K562 (cell line): ENCODE data around the gene HMX2. TPM values are rescaled to one million over a fixed set of nuclear protein-coding genes. Genes with fewer than 3 reads are reported as not detected.
A peak's percentile ranks its signal among the peaks of the same experiment; 100 is the strongest.

Experiments
- ADNP ChIP-seq: fragments of 200-800 bp; sonication (Bioruptor generic); IDR thresholded peaks from 2 replicates; pipeline ENCODE4 v1.6.1; 2016; ENCODE audit warnings: missing genetic modification characterization, missing compliant biosample characterization
- BDP1 ChIP-seq: IDR thresholded peaks from 3 replicates; pipeline ENCODE4 v1.6.1; 2011; ENCODE audit not compliant: insufficient read length, insufficient read depth
- CBFB ChIP-seq: sonication (generic); formaldehyde crosslinking; IDR thresholded peaks from 2 replicates; pipeline ENCODE4 v1.4.0; 2020; ENCODE audit warnings: mild to moderate bottlenecking, missing genetic modification reagents
- CHCHD3 ChIP-seq: fragments of 250-450 bp; sonication (Bioruptor Pico); IDR thresholded peaks from 2 replicates; pipeline ENCODE4 v2.1.2; 2022; ENCODE audit warnings: mild to moderate bottlenecking
- HOXB6 ChIP-seq: fragments of 250-450 bp; sonication (Bioruptor Pico); IDR thresholded peaks from 2 replicates; pipeline ENCODE4 v1.5.1; 2022; ENCODE audit warnings: mild to moderate bottlenecking, borderline replicate concordance
- NR3C1 ChIP-seq: sonication (generic); formaldehyde crosslinking; IDR thresholded peaks from 2 replicates; pipeline ENCODE4 v1.8.1; 2022; ENCODE audit warnings: missing genetic modification reagents
- PURB ChIP-seq: sonication (generic); formaldehyde crosslinking; IDR thresholded peaks from 2 replicates; pipeline ENCODE4 v1.9.0; 2021; ENCODE audit warnings: low read depth, mild to moderate bottlenecking, missing genetic modification reagents
- SMC3 ChIP-seq: conservative IDR thresholded peaks from 2 replicates; pipeline ENCODE4 v1.6.1; 2011; ENCODE audit warnings: low read depth, low read length, improper control_type of control experiment; ENCODE audit not compliant: insufficient read depth
- SP1 ChIP-seq: sonication (generic); formaldehyde crosslinking; IDR thresholded peaks from 2 replicates; pipeline ENCODE4 v1.8.1; 2022; ENCODE audit warnings: mild to moderate bottlenecking, missing genetic modification reagents
- ZNF121 ChIP-seq: sonication (generic); formaldehyde crosslinking; conservative IDR thresholded peaks from 2 replicates; pipeline ENCODE4 v1.8.0; 2022; ENCODE audit warnings: missing genetic modification reagents
- ZNF24 ChIP-seq: fragments of 450-650 bp; IDR thresholded peaks from 2 replicates; pipeline ENCODE4 v1.6.1; 2016
- ZNF280B ChIP-seq: fragments of 250-450 bp; sonication (Bioruptor Pico); IDR thresholded peaks from 2 replicates; pipeline ENCODE4 v1.5.1; 2021; ENCODE audit warnings: mild to moderate bottlenecking
- ZNF408 ChIP-seq: fragments of 250-450 bp; sonication (Bioruptor Pico); IDR thresholded peaks from 2 replicates; pipeline ENCODE4 v1.4.0; 2020; ENCODE audit warnings: low read depth, mild to moderate bottlenecking, moderate library complexity
- ZNF589 ChIP-seq: fragments of 200-800 bp; sonication (Bioruptor generic); IDR thresholded peaks from 2 replicates; pipeline ENCODE4 v1.6.1; 2016; ENCODE audit warnings: low read depth, missing genetic modification characterization, missing compliant biosample characterization
- ZNF592 ChIP-seq: fragments of 450-650 bp; IDR thresholded peaks from 2 replicates; pipeline ENCODE4 v1.6.1; 2017; ENCODE audit warnings: antibody characterized with exemption, mild to moderate bottlenecking
- polyA plus RNA-seq, 8 experiments: library from polyadenylated mRNA; depleted of rRNA in 4 of 8; stranded (reverse) in 5 of 8; unstranded in 3 of 8; fragments of >200 nt; fragmentation: Nextera tagmentation in 2 of 8; fragmentation: Illumina TruSeq in 1 of 8; extraction: Ambion mirVana in 2 of 8; extraction: Trizol in 1 of 8; gene quantifications; 2 replicates each; pipeline versions ENCODE4 v1.2.1 to v1.2.3, GENCODE V29; 2011 to 2014; ENCODE audit warnings: inconsistent platforms in 1 of 8, missing spikeins in 1 of 8
- total RNA-seq, 7 experiments: library from RNA; depleted of rRNA in 6 of 7; stranded (reverse); fragments of >200 nt in 6 of 7; fragmentation: Illumina TruSeq in 2 of 7; extraction: Trizol in 2 of 7; gene quantifications; 2 replicates each; pipeline versions ENCODE4 v1.2.1 to v1.2.3, GENCODE V29; 2011 to 2021; ENCODE audit warnings: low replicate concordance in 1 of 7
- TF ChIP-seq, protein P1 (sequence below): fragments of 450-650 bp; IDR thresholded peaks from 2 replicates; pipeline ENCODE4 v1.7.0; 2016; ENCODE audit warnings: borderline replicate concordance
- TF ChIP-seq, protein P2 (sequence below): fragments of 250-450 bp; sonication (Bioruptor Pico); IDR thresholded peaks from 2 replicates; pipeline ENCODE4 v1.4.0; 2020; ENCODE audit warnings: mild to moderate bottlenecking, moderate library complexity
- TF ChIP-seq, protein P3 (sequence below): sonication (generic); formaldehyde crosslinking; IDR thresholded peaks from 2 replicates; pipeline ENCODE4 v1.8.1; 2023; ENCODE audit warnings: mild to moderate bottlenecking, missing genetic modification reagents

The HMX2 gene
- total and polyA plus RNA-seq, 9 of the 15 experiments (the other 6 are each of a cell fraction or from before 2014, with no cell fraction given), result 0.07 to 0.58 (median 0.09) TPM; not detected in 2

- TF ChIP-seq, protein P1, sequence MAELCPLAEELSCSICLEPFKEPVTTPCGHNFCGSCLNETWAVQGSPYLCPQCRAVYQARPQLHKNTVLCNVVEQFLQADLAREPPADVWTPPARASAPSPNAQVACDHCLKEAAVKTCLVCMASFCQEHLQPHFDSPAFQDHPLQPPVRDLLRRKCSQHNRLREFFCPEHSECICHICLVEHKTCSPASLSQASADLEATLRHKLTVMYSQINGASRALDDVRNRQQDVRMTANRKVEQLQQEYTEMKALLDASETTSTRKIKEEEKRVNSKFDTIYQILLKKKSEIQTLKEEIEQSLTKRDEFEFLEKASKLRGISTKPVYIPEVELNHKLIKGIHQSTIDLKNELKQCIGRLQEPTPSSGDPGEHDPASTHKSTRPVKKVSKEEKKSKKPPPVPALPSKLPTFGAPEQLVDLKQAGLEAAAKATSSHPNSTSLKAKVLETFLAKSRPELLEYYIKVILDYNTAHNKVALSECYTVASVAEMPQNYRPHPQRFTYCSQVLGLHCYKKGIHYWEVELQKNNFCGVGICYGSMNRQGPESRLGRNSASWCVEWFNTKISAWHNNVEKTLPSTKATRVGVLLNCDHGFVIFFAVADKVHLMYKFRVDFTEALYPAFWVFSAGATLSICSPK, result no peak
- TF ChIP-seq CHCHD3 (CRISPR knock-in tag) (no peak), SP1 (CRISPR knock-in tag) (peak; percentile 77), ADNP (no peak), ZNF24 (no peak), SMC3 (no peak), ZNF280B (CRISPR knock-in tag) (no peak), ZNF121 (CRISPR knock-in tag) (no peak), NR3C1 (CRISPR knock-in tag) (no peak), ZNF408 (CRISPR knock-in tag) (no peak), HOXB6 (CRISPR knock-in tag) (no peak), BDP1 (no peak), CBFB (no peak), ZNF592 (peak; percentile 89; the same call in 1 of the 2 replicates), ZNF589 (peak; percentile 76; the same call in 1 of the 2 replicates), PURB (no peak)
- TF ChIP-seq, protein P2, sequence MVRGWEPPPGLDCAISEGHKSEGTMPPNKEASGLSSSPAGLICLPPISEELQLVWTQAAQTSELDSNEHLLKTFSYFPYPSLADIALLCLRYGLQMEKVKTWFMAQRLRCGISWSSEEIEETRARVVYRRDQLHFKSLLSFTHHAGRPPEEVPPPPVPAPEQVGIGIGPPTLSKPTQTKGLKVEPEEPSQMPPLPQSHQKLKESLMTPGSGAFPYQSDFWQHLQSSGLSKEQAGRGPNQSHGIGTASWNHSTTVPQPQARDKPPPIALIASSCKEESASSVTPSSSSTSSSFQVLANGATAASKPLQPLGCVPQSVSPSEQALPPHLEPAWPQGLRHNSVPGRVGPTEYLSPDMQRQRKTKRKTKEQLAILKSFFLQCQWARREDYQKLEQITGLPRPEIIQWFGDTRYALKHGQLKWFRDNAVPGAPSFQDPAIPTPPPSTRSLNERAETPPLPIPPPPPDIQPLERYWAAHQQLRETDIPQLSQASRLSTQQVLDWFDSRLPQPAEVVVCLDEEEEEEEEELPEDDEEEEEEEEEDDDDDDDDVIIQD, result no peak
- TF ChIP-seq, protein P3, sequence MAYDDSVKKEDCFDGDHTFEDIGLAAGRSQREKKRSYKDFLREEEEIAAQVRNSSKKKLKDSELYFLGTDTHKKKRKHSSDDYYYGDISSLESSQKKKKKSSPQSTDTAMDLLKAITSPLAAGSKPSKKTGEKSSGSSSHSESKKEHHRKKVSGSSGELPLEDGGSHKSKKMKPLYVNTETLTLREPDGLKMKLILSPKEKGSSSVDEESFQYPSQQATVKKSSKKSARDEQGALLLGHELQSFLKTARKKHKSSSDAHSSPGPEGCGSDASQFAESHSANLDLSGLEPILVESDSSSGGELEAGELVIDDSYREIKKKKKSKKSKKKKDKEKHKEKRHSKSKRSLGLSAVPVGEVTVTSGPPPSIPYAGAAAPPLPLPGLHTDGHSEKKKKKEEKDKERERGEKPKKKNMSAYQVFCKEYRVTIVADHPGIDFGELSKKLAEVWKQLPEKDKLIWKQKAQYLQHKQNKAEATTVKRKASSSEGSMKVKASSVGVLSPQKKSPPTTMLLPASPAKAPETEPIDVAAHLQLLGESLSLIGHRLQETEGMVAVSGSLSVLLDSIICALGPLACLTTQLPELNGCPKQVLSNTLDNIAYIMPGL (CRISPR knock-in tag), result no peak
Observed at GRCh38 chr10:123154092-123154710, 6.3 kb downstream of the HMX2 start, which contains the start of gene BUB3 (continued).
